ENCODE measurements around the gene EIF3K. TPM values are rescaled to one million over a fixed set of nuclear protein-coding genes. Genes with fewer than 3 reads are reported as not detected.

The EIF3K gene
- total and polyA plus RNA-seq, 2 of the 13 experiments (the other 11 are each of a cell fraction or from before 2014, with no cell fraction given): 179 to 258 TPM

- no peak for TF ChIP-seq JUND (CRISPR knock-in tag; IDR thresholded peaks at IDR 0.05)
- TF ChIP-seq SNAPC2 (CRISPR knock-in tag; IDR thresholded peaks at IDR 0.05): no peak; the same call in 1 of the 2 replicates
- TF ChIP-seq REL (CRISPR knock-in tag; conservative IDR thresholded peaks at IDR 0.05): no peak
- TF ChIP-seq SMAD1 (CRISPR knock-in tag; IDR thresholded peaks at IDR 0.05; ENCODE audit: borderline replicate concordance, low read depth): no peak
- TF ChIP-seq ZNF260 (CRISPR knock-in tag; IDR thresholded peaks at IDR 0.05; ENCODE audit: borderline replicate concordance, low read depth): no peak
- TF ChIP-seq MTERF4 (CRISPR knock-in tag; IDR thresholded peaks at IDR 0.05): peak; percentile 68; the same call in 1 of the 2 replicates
- TF ChIP-seq RELA (CRISPR knock-in tag; IDR thresholded peaks at IDR 0.05): no peak
- TF ChIP-seq SRSF9 (IDR thresholded peaks at IDR 0.05; ENCODE audit: borderline replicate concordance, insufficient read depth, low read depth, low read length, poor library complexity, severe bottlenecking): no peak
- TF ChIP-seq ZNF136 (CRISPR knock-in tag; IDR thresholded peaks at IDR 0.05; ENCODE audit: low read depth): no peak
- TF ChIP-seq MED13 (CRISPR knock-in tag; IDR thresholded peaks at IDR 0.05): peak; percentile 46; the same call in 1 of the 2 replicates
- TF ChIP-seq ZBED4 (CRISPR knock-in tag; IDR thresholded peaks at IDR 0.05; ENCODE audit: borderline replicate concordance): 0 out of 2 replicates have a peak, but pooled peaks have one; percentile 14
- peak; percentile 60; the same call in 1 of the 2 replicates for TF ChIP-seq ZC3H13 (CRISPR knock-in tag; IDR thresholded peaks at IDR 0.05)
- no peak for TF ChIP-seq MEIS2 (CRISPR knock-in tag; IDR thresholded peaks at IDR 0.05)
- no peak for TF ChIP-seq CBX1 (IDR thresholded peaks at IDR 0.05; ENCODE audit: low read depth)
- no peak for TF ChIP-seq ZNF775 (CRISPR knock-in tag; IDR thresholded peaks at IDR 0.05; ENCODE audit: borderline replicate concordance)
- no peak; the same call in 1 of the 2 replicates for TF ChIP-seq ZNF563 (CRISPR knock-in tag; IDR thresholded peaks at IDR 0.05)
- TF ChIP-seq ARID4A (CRISPR knock-in tag; IDR thresholded peaks at IDR 0.05; ENCODE audit: borderline replicate concordance): peak; percentile 62
- TF ChIP-seq ZBTB1 (CRISPR knock-in tag; IDR thresholded peaks at IDR 0.05; ENCODE audit: borderline replicate concordance): no peak
These were observed 30.6 kb downstream of the EIF3K start (continued) for GRCh38 chr19:38649305-38650171.

All from HepG2 (cell line).